Measurements from ENCODE around the gene EMILIN1. TPM values are rescaled to one million over a fixed set of nuclear protein-coding genes. Genes with fewer than 3 reads are reported as not detected.

Gene EMILIN1
- total RNA-seq, 1 experiment from 2014 or later = 31.0 TPM

DNA sequence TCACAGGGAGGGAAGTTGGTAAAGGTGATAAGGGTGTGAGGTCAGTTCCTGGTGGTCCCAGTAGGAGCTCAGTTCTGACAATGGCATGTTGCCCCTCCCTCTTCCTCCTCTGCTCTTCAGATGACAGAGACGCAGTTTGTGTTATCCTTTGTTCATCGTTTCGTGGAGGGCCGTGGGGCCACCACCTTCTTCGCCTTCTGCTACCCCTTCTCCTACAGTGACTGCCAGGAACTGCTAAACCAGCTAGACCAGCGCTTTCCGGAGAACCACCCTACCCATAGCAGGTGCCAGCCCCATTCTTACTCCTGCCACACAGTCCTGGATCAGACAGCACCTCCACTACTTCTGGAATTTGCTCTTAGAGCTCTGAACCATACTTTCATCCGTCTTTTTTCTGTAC is 24.6 kb upstream of the EMILIN1 start:
- peaks cover 52% of the 10 kb centered on the region for H3K36me3 ChIP-seq (ENCODE audit: insufficient read depth, low read length, poor library complexity, severe bottlenecking)

DNA sequence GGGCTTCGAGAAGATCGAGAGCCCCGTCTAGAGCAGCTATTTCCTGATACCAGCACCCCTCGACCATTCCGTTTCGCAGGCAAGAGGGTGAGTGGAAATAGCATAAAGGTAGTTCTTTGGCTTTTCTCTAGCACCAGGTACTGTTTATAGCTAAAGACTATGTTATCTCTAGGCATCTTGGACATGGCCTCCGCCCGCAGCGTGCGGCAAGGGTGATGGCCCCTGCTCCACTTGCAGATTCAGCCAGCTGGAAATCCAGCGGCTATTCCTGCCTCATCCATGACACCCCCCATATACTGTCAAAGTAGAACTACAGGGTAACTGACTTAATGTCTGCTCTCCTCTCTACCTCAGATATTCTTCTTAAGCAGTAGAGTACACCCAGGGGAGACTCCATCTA is 23.7 kb upstream of the EMILIN1 start:
- no peak overlapping the region for H3K4me3 ChIP-seq (ENCODE audit: low read depth, low read length, poor library complexity, severe bottlenecking)
- CTCF ChIA-PET = no interaction called here
- peaks cover 52% of the 10 kb centered on the region for H3K36me3 ChIP-seq (ENCODE audit: insufficient read depth, low read length, poor library complexity, severe bottlenecking)
- no peak for DNase-seq (ENCODE audit: low spot score)
- TF ChIP-seq, protein P1, sequence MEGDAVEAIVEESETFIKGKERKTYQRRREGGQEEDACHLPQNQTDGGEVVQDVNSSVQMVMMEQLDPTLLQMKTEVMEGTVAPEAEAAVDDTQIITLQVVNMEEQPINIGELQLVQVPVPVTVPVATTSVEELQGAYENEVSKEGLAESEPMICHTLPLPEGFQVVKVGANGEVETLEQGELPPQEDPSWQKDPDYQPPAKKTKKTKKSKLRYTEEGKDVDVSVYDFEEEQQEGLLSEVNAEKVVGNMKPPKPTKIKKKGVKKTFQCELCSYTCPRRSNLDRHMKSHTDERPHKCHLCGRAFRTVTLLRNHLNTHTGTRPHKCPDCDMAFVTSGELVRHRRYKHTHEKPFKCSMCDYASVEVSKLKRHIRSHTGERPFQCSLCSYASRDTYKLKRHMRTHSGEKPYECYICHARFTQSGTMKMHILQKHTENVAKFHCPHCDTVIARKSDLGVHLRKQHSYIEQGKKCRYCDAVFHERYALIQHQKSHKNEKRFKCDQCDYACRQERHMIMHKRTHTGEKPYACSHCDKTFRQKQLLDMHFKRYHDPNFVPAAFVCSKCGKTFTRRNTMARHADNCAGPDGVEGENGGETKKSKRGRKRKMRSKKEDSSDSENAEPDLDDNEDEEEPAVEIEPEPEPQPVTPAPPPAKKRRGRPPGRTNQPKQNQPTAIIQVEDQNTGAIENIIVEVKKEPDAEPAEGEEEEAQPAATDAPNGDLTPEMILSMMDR (conservative IDR thresholded peaks at IDR 0.05; ENCODE audit: low read depth, low read length) = no peak
- TF ChIP-seq EZH2 (IDR thresholded peaks at IDR 0.05; ENCODE audit: borderline replicate concordance, low read depth, low read length, poor library complexity, severe bottlenecking) = no peak
- H3K4me1 ChIP-seq (ENCODE audit: insufficient read depth, low read length, poor library complexity, severe bottlenecking) = peaks cover 7% of the 10 kb centered on the region
- no peaks in the 10 kb centered on the region for H3K9me3 ChIP-seq (ENCODE audit: low read depth, low read length, poor library complexity, severe bottlenecking)
- POLR2A ChIA-PET (ENCODE audit: low non-redundant PET) = interaction anchor here (0.8 kb wide), 1 partner anchor 37 kb away, joined by 4 read pairs; no protein-coding TSS in a partner anchor
- intact Hi-C loops (cut with micrococcal nuclease; ENCODE audit: unreplicated experiment) = no loop called here
- H3K27ac ChIP-seq (ENCODE audit: low read depth, low read length, poor library complexity, severe bottlenecking) = no peak overlapping the region
- no peaks in the 10 kb centered on the region for H3K27me3 ChIP-seq (replicated peaks; ENCODE audit: insufficient read depth, low read depth, low read length, poor library complexity)
- BruUV-seq (replicated peaks) = no TSS peak

More for the DNA sequence above, 24.6 kb upstream of the EMILIN1 start:
- Histone ChIP-seq H3K9me3 (ENCODE audit: low read depth, low read length, poor library complexity, severe bottlenecking) (no peaks in the 10 kb centered on the region), H3K27me3 (replicated peaks; ENCODE audit: insufficient read depth, low read depth, low read length, poor library complexity) (no peaks in the 10 kb centered on the region), H3K4me3 (ENCODE audit: low read depth, low read length, poor library complexity, severe bottlenecking) (no peak overlapping the region), H3K27ac (ENCODE audit: low read depth, low read length, poor library complexity, severe bottlenecking) (no peak overlapping the region), H3K4me1 (ENCODE audit: insufficient read depth, low read length, poor library complexity, severe bottlenecking) (peaks cover 12% of the 10 kb centered on the region)
- ChIA-PET POLR2A (ENCODE audit: low non-redundant PET) (interaction anchor here (0.8 kb wide), 1 partner anchor 36 kb away, joined by 4 read pairs; no protein-coding TSS in a partner anchor), CTCF (no interaction called here)
- TF ChIP-seq EZH2 (IDR thresholded peaks at IDR 0.05; ENCODE audit: borderline replicate concordance, low read depth, low read length, poor library complexity, severe bottlenecking) = no peak
- TF ChIP-seq, protein P1 (conservative IDR thresholded peaks at IDR 0.05; ENCODE audit: low read depth, low read length) = no peak
- BruUV-seq (replicated peaks) = no TSS peak
- intact Hi-C loops (cut with micrococcal nuclease; ENCODE audit: unreplicated experiment) = no loop called here
- no peak for DNase-seq (ENCODE audit: low spot score)

DNA sequence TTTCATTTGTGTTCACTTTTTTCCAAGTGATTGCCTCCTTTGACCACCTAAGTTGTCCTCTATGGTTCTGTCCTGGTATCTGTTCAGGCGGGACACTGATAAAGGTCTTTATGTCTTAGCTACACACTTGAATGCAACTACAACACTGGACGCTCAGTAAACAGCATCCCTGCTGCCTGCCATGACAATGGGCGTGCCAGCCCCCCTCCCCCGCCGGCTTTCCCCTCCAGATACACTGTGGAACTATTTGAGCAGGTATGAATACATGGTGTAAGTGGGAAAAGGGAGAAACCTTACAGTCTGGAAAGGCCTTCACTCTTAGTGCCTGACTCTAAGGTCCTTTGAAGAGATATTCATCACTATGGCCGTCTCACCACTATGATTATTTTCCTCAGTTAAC is 21.2 kb upstream of the EMILIN1 start:
- Histone ChIP-seq H3K9me3 (ENCODE audit: low read depth, low read length, poor library complexity, severe bottlenecking) (no peaks in the 10 kb centered on the region), H3K27ac (ENCODE audit: low read depth, low read length, poor library complexity, severe bottlenecking) (no peak overlapping the region), H3K36me3 (ENCODE audit: insufficient read depth, low read length, poor library complexity, severe bottlenecking) (peaks cover 52% of the 10 kb centered on the region), H3K4me3 (ENCODE audit: low read depth, low read length, poor library complexity, severe bottlenecking) (no peak overlapping the region), H3K27me3 (replicated peaks; ENCODE audit: insufficient read depth, low read depth, low read length, poor library complexity) (no peaks in the 10 kb centered on the region), H3K4me1 (ENCODE audit: insufficient read depth, low read length, poor library complexity, severe bottlenecking) (peaks cover 4% of the 10 kb centered on the region)
- intact Hi-C loops (cut with micrococcal nuclease; ENCODE audit: unreplicated experiment) = no loop called here
- POLR2A ChIA-PET (ENCODE audit: low non-redundant PET) = no interaction called here
- TF ChIP-seq, protein P1 (conservative IDR thresholded peaks at IDR 0.05; ENCODE audit: low read depth, low read length) = no peak
- no peak for TF ChIP-seq EZH2 (IDR thresholded peaks at IDR 0.05; ENCODE audit: borderline replicate concordance, low read depth, low read length, poor library complexity, severe bottlenecking)
- DNase-seq (ENCODE audit: low spot score) = no peak
- BruUV-seq (replicated peaks) = no TSS peak
- CTCF ChIA-PET = no interaction called here
